Caco-2 (cell line): Measurements from ENCODE around the gene IDNK. TPM values are rescaled to one million over a fixed set of nuclear protein-coding genes. Genes with fewer than 3 reads are reported as not detected.
"Not testable (repeated sequence)": the region's sequence is repeated elsewhere in the genome, so short reads cannot be mapped to it uniquely, and the experiment has no call there.

Source experiments
- BruUV-seq: library from RNA; stranded (reverse); fragments of 400-500 nt; replicated peaks from 2 replicates; lab custom pipeline; 2021; lab: Mats Ljungman, UMichigan
- CTCF ChIA-PET: fragments of 300-600 bp; sonication (Branson Sonifier 250); formaldehyde crosslinking; loops from one replicate; lab custom pipeline; 2022; ENCODE audit warnings: antibody characterized with exemption; lab: Charles Lee
- POLR2A ChIA-PET: fragments of 300-600 bp; sonication (Branson Sonifier 250); formaldehyde crosslinking; loops from one replicate; lab custom pipeline; 2022; ENCODE audit warnings: antibody characterized with exemption; lab: Charles Lee
- DNase-seq, 2 experiments: peaks; one replicate each; pipeline versions ENCODE4 v3.0.0 to v3.0.0-alpha.2; 2020 to 2022
- H3K27me3 ChIP-seq: replicated peaks from 2 replicates; pipeline ENCODE4 v1.6.0; 2011; ENCODE audit warnings: low read length; ENCODE audit not compliant: control insufficient read depth, insufficient read depth
- H3K36me3 ChIP-seq: 2 replicates; pipeline ENCODE4 v1.5.1; 2011; ENCODE audit warnings: low read length; ENCODE audit not compliant: control insufficient read depth, insufficient read depth
- H3K4me1 ChIP-seq: fragments of 250-450 bp; sonication (Bioruptor Pico); 2 replicates; pipeline ENCODE4 v1.5.1; 2020; ENCODE audit warnings: mild to moderate bottlenecking
- H3K4me3 ChIP-seq: 2 replicates; pipeline ENCODE4 v1.5.1; 2011; ENCODE audit warnings: low read depth, mild to moderate bottlenecking, control low read depth, low read length
- H3K9me3 ChIP-seq: fragments of 250-450 bp; sonication (Bioruptor Pico); 2 replicates; pipeline ENCODE4 v1.5.1; 2020; ENCODE audit warnings: mild to moderate bottlenecking, moderate library complexity
- H3K27ac Mint-ChIP-seq: one replicate; pipeline ENCODE4 v1.8.0; 2022; ENCODE audit warnings: mixed read lengths; ENCODE audit not compliant: unreplicated experiment
- H3K27me3 Mint-ChIP-seq: one replicate; pipeline ENCODE4 v1.8.0; 2022; ENCODE audit warnings: mixed read lengths; ENCODE audit not compliant: insufficient read depth, unreplicated experiment
- H3K36me3 Mint-ChIP-seq: one replicate; pipeline ENCODE4 v1.8.0; 2022; ENCODE audit warnings: mild to moderate bottlenecking, mixed read lengths; ENCODE audit not compliant: insufficient read depth, unreplicated experiment
- H3K4me1 Mint-ChIP-seq: one replicate; pipeline ENCODE4 v1.8.0; 2022; ENCODE audit warnings: low read depth, mixed read lengths; ENCODE audit not compliant: unreplicated experiment
- H3K4me3 Mint-ChIP-seq: one replicate; pipeline ENCODE4 v1.8.0; 2022; ENCODE audit warnings: mild to moderate bottlenecking, moderate library complexity, mixed read lengths; ENCODE audit not compliant: unreplicated experiment
- H3K9me3 Mint-ChIP-seq: one replicate; pipeline ENCODE4 v1.8.0; 2022; ENCODE audit warnings: mixed read lengths; ENCODE audit not compliant: unreplicated experiment
- CTCF ChIP-seq, 2 experiments: fragments of 200-600 bp in 1 of 2; IDR thresholded peaks; 1 replicate in 1 of 2; 2 replicates in 1 of 2; pipeline versions ENCODE4 v1.5.1 to v1.8.0; 2011 to 2022; ENCODE audit warnings: antibody characterized with exemption in 1 of 2, control low read depth in 1 of 2, inconsistent platforms in 1 of 2, low read depth in 1 of 2, low read length in 1 of 2, mild to moderate bottlenecking in 1 of 2, moderate library complexity in 1 of 2; ENCODE audit not compliant: insufficient read depth in 1 of 2, severe bottlenecking in 1 of 2, unreplicated experiment in 1 of 2
- intact Hi-C: fragments of 100-400 bp; cut with micrococcal nuclease; formaldehyde crosslinking; loops from one replicate; pipeline ENCODE4 v1.10.0; 2022; ENCODE audit not compliant: unreplicated experiment
- total RNA-seq: library from RNA; stranded (reverse); gene quantifications from 2 replicates; pipeline ENCODE4 v1.2.3, GENCODE V29; 2022

IDNK gene
- total RNA-seq, 1 experiment from 2014 or later, result 4.3 TPM

GRCh38 chr9:83601463-83601862 lies 21.5 kb upstream of the IDNK start:
- no peak for DNase-seq
- TF ChIP-seq CTCF (IDR thresholded peaks at IDR 0.05; ENCODE audit: insufficient read depth in 1 of 2, low read depth in 1 of 2, low read length in 1 of 2, severe bottlenecking in 1 of 2, unreplicated experiment in 1 of 2), result no peak
- H3K9me3 ChIP-seq, result no peaks in the 10 kb centered on the region
- no peaks in the 10 kb centered on the region for H3K27me3 ChIP-seq
- Mint-ChIP-seq H3K27ac (no peak overlapping the region), H3K27me3 (peaks cover 2% of the 10 kb centered on the region), H3K9me3 (no peaks in the 10 kb centered on the region), H3K4me3 (no peak overlapping the region), H3K4me1 (no peaks in the 10 kb centered on the region), H3K36me3 (no peaks in the 10 kb centered on the region)
- no peaks in the 10 kb centered on the region for H3K4me1 ChIP-seq
- ChIA-PET POLR2A (no interaction called here), CTCF (interaction anchor here (0.6 kb wide), 1 partner anchor 151 kb away, joined by 4 read pairs; no protein-coding TSS in a partner anchor)
- BruUV-seq, result no TSS peak
- H3K36me3 ChIP-seq, result no peaks in the 10 kb centered on the region
- no peak overlapping the region for H3K4me3 ChIP-seq
- intact Hi-C loops, result no loop called here

- CTCF ChIA-PET, intact Hi-C loops, BruUV-seq, H3K36me3 Mint-ChIP-seq, H3K36me3 ChIP-seq, POLR2A ChIA-PET, H3K4me1 Mint-ChIP-seq, H3K9me3 Mint-ChIP-seq, H3K27ac Mint-ChIP-seq, H3K27me3 Mint-ChIP-seq, H3K9me3 ChIP-seq, H3K4me1 ChIP-seq, DNase-seq, H3K27me3 ChIP-seq, H3K4me3 Mint-ChIP-seq, H3K4me3 ChIP-seq: not testable (repeated sequence)
These were observed 15.3 kb upstream of the IDNK start for GRCh38 chr9:83607620-83608019.

- H3K4me3 Mint-ChIP-seq, H3K4me1 Mint-ChIP-seq, H3K4me1 ChIP-seq, H3K36me3 ChIP-seq, H3K36me3 Mint-ChIP-seq, H3K27me3 ChIP-seq, POLR2A ChIA-PET, DNase-seq, H3K27ac Mint-ChIP-seq, H3K4me3 ChIP-seq, H3K9me3 ChIP-seq, H3K27me3 Mint-ChIP-seq, H3K9me3 Mint-ChIP-seq, CTCF ChIA-PET, BruUV-seq: not testable (repeated sequence)
- intact Hi-C loops, result loop anchor here (5.0 kb wide), 1 partner anchor 34 kb away; no protein-coding TSS in a partner anchor
These were observed 9.6 kb upstream of the IDNK start for GRCh38 chr9:83613298-83613697.

- no peak for TF ChIP-seq CTCF (IDR thresholded peaks at IDR 0.05; ENCODE audit: insufficient read depth in 1 of 2, low read depth in 1 of 2, low read length in 1 of 2, severe bottlenecking in 1 of 2, unreplicated experiment in 1 of 2)
These were observed 5.6 kb upstream of the IDNK start for GRCh38 chr9:83617299-83617698.

More at GRCh38 chr9:83617299-83617698, 5.6 kb upstream of the IDNK start:
- H3K27me3 Mint-ChIP-seq, result no peaks in the 10 kb centered on the region
- ChIA-PET CTCF (no interaction called here), POLR2A (no interaction called here)
- Histone ChIP-seq H3K9me3 (no peaks in the 10 kb centered on the region), H3K36me3 (no peaks in the 10 kb centered on the region), H3K4me3 (no peak overlapping the region), H3K4me1 (peaks cover 14% of the 10 kb centered on the region), H3K27me3 (no peaks in the 10 kb centered on the region)
- no peaks in the 10 kb centered on the region for H3K36me3 Mint-ChIP-seq
- BruUV-seq, result no TSS peak
- H3K4me3 Mint-ChIP-seq, result no peak overlapping the region
- peaks cover 7% of the 10 kb centered on the region for H3K4me1 Mint-ChIP-seq
- intact Hi-C loops, result no loop called here
- no peaks in the 10 kb centered on the region for H3K9me3 Mint-ChIP-seq
- no peak for DNase-seq
- no peak overlapping the region for H3K27ac Mint-ChIP-seq
